MM.1S (cell line): ENCODE data around the gene FBLN7.

ENCODE experiments used
- EZH2 ChIP-seq: fragments of 300-600 bp; sonication (generic); optimal IDR thresholded peaks from 2 replicates; pipeline ENCODE3; 2017; ENCODE audit warnings: low read depth, mild to moderate bottlenecking, antibody characterized with exemption, low read length, mixed read lengths
- TF ChIP-seq, protein P1 (sequence below): fragments of 300-600 bp; sonication (generic); IDR thresholded peaks from 2 replicates; pipeline ENCODE4 v1.5.1; 2016; ENCODE audit warnings: antibody characterized with exemption, low read length, mixed read lengths

DNA sequence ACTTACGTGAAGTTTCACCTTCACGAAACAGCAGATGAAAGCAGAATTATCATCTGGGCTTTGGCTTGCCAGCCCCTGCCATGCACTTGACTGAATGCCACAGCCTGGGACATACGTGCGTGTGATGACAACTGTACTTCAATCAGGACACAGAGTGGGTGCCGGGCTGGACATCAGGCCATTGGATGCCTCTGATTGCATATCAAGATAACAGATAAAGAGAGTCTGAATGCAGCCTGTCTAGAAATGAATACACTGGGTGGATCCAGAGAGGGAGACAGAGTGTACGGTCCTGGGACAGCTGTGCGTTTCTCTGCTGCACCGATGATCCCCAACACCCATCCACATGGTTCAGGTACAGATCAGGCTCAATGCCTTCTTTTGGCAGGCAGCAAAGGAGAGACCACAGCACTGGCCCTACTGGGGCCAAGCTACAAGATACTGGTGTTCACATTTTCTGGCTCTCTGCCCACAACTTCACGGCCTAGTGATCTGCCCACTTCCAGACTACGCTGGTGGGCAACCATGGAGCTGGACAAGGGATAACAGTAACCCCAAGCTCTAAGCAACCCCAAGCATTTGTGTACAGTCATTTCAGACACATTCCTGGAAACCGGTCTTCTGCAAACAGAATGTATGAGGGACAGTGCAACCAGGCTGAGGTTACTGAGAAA is 35.6 kb downstream of the FBLN7 start:
- TF ChIP-seq, protein P1, sequence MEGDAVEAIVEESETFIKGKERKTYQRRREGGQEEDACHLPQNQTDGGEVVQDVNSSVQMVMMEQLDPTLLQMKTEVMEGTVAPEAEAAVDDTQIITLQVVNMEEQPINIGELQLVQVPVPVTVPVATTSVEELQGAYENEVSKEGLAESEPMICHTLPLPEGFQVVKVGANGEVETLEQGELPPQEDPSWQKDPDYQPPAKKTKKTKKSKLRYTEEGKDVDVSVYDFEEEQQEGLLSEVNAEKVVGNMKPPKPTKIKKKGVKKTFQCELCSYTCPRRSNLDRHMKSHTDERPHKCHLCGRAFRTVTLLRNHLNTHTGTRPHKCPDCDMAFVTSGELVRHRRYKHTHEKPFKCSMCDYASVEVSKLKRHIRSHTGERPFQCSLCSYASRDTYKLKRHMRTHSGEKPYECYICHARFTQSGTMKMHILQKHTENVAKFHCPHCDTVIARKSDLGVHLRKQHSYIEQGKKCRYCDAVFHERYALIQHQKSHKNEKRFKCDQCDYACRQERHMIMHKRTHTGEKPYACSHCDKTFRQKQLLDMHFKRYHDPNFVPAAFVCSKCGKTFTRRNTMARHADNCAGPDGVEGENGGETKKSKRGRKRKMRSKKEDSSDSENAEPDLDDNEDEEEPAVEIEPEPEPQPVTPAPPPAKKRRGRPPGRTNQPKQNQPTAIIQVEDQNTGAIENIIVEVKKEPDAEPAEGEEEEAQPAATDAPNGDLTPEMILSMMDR = no peak
- no peak for TF ChIP-seq EZH2
